ENCODE measurements around the gene SUB1.
"Not testable (repeated sequence)": the region's sequence is repeated elsewhere in the genome, so short reads cannot be mapped to it uniquely, and the experiment has no call there.

Gene SUB1

DNA sequence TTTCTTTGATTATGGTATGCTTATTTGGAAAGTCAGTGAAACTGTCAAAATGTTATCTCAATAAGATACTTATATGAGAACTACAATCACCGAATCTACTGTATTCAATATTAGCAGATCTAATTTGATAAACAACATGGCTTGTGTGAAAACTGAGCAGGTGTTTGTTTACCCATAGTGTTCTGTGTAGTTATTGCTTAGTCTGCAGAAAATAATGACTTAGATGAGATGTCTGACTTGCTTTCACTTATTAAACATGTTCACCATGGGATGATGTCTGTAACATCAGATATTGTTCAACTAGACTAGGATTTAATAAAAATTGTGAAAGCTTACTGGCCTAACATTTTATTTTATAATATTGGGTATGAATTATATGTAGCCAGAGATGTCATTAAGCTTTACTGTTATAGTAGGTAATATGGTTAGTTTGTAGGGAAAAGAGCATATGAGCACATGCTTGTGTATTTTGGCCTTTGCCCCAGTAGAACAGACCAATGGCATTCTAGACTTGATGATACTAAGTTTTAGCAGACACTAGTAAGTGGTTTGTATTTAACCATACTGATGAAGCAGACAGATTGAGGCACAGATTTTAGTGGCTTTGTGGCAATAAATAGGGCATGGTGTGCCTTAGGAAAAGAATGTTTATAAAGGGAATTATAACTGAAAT, 16.4 kb downstream of the SUB1 start:
- no peak for DNase-seq

GRCh38 chr5:32602906-32603305, 17.5 kb downstream of the SUB1 start:
- DNase-seq = no peak

GRCh38 chr5:32604800-32605765, 19.7 kb downstream of the SUB1 start:
- DNase-seq = no peak

DNA sequence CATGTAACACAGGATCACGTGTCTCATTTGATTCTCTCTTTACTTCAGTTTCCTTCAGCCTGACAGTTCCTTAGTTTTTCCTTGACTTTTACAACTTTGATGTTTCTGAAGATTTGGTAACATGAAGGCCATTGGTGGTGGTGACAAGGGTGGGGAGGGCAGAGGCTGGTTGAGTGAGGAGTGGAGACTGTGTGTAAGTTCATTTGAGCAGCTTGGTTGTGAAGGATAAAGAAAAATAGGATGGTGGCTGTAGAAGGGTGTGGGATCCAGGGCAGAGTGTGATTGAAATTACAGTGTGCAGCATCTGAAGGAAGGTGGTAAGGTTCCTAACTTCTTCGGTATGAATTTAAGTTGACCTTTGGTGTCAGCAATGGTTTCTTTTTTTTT, 20.4 kb downstream of the SUB1 start:
- DNase-seq = no peak

DNA sequence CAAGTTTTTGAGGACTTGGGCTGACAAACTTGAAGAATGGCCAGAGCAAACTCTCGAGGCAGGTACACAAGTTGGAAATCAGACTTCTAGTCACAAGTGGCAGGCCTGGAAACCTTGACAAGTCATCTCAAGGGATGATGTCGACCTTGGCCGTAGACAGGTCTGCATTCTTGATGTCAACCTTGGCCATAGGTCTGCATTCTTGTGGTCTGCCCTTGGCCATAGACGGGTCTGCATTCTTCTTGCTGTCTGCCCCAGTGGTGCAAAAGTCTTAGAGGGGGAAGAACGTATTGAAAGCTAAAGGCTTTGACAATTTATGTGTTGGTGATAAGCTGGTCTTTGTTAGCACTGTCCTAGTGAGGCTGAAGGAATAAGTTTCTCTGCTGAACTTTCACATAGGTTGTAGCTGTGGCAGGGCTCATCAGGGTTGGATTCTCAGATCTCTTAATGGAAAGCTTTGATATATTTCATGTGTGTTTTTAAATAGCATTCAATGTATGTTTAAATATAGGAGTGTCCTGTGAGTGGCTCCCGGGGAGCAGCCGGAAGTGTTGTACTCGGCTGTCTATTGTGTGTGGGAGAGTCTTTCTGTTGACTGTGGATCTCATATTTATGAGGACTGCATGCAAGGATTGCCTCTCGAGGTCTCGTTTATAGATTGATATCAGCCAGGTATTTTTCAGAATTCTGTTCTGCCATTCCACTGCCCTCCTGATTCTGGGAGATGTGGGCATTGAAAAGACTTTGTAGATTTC, 27.0 kb downstream of the SUB1 start:
- DNase-seq = no peak

DNA sequence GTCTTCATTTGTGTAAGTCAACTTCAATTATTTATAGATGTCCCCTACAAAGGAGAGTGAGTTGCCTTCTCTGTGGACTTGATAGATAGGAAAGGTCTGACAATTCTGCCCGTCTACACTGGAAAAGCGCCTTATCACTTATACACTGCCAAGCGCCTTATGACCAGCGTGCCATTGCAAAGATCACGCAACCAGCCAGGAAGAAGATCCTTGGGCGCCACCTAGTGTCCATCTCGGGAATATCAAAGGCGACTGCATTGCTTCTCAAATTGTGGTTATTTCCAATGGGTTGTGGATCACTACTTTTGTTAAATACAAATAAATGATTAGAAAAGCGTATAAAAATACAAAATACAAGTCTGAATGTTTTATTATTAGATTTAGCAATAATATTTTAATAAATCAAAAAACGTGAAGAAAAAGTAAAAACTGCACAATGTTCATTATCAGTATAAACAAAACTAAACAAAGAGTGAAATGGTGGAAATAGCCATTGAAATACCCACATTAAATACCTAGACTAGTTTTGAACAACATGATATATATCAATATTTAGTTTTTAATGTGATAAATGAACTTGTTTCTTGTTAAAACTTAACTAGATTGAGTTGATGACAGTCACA, 27.8 kb downstream of the SUB1 start:
- peak; percentile 41 for DNase-seq

- DNase-seq = no peak
These were observed 29.9 kb downstream of the SUB1 start for GRCh38 chr5:32615236-32615635.

DNA sequence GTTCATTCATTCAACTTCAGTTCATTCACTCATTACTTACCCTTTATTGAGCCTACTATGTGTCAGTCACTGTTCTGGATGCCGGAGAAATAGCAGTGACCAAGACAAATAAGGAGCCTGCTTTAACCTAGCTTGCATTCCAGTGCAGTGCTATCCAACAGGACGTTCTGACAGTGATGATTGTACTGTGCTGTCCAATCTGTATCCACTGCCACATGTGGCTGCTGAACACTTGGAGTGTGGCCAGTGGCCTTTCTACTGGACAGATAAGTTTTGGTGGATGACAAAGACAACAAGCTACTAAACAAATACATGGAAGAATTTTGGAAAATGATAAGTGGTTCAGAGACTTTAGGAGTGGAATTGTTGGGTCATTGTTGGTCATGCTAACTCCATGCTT, 33.6 kb downstream of the SUB1 start:
- no peak for DNase-seq

GRCh38 chr5:32621256-32621655, 35.9 kb downstream of the SUB1 start:
- DNase-seq = no peak

DNA sequence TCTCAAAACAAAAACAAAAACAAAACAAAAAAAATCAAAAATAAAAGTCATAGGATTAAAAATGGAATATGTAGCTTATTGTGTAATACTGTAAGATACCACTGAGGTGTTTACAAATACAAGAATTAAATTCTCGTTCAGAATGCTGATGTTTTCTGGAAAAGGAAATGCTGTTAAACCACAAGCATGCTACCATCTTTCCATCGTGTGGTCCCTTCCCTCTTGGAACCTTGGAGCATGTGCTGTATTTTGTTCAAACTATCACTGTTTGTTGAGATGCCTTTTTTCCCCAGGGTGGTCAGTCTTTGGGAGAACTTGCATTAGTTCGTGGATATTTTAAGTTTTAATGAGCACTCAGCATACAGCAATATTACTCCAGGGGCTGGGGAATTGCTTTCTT, 39.7 kb downstream of the SUB1 start:
- no peak for DNase-seq

GRCh38 chr5:32625547-32625946, 40.2 kb downstream of the SUB1 start:
- DNase-seq = no peak

GRCh38 chr5:32627219-32627870, 42.0 kb downstream of the SUB1 start:
- no peak for DNase-seq

DNA sequence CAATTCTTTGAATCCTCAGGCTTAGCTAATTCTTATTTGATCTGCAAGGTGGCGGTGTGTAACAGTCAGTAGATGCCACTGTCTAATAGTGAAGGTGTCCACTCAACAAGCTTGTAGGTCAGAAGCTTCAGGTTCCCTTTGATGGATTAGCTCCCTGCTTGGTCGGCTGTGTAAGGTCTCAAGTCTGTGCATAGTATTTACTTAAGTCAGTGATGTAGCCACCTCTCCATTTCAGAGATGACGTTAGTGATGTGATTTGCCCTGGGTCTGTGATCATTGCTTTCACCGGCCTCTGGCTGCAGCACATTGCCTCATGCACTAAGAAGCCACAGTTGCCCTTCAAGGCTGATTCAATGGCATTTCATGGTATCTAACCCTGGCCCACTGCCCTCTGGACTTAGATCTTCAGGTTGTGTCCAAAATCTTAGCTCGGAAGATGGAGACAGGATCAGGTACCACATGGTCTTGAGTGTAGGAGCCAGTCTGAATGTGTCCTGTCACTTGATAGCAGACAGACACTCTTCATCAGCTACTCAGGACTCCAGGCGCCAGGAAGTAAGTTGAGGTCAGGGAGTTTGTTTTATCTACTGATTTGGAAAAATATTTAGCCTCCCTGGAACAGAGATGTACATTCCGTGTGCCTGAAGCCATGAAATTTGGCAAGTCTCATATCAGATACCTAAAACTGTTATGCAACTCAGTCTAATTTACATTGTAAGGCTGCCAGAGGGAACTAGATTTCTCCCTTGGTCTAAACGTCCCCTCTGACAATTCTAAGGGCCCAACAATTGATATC, 42.9 kb downstream of the SUB1 start:
- no peak for DNase-seq

DNA sequence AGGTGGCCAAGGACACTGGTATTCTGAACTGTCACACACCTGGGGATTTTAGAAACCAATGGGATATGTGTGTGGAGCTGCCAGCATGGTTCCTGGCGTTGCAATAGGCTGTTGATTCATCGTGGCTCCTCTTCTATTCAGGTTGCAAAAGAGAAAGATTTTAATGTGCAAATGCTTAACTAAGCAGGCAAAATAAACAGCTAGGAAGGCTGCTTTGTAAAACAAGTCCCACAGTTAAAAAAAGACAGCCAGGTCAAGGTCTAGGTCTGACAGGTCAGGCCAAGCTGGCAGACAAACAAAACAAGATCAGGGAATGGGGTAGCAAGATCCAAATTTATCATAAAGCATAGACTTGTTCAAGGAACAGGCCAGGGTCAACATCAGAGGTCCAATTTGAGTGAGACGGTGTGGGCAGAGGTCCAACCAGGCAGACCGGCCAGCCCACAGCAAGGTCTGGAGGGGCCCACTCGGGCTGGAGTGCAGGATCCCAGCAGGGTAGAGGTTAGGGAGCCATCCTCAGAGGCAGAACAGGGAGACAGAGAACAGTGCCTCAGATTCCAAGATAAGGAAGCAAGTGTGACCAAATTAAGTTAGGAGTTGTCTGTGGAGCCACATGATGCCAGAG, 45.6 kb downstream of the SUB1 start:
- DNase-seq = no peak

DNA sequence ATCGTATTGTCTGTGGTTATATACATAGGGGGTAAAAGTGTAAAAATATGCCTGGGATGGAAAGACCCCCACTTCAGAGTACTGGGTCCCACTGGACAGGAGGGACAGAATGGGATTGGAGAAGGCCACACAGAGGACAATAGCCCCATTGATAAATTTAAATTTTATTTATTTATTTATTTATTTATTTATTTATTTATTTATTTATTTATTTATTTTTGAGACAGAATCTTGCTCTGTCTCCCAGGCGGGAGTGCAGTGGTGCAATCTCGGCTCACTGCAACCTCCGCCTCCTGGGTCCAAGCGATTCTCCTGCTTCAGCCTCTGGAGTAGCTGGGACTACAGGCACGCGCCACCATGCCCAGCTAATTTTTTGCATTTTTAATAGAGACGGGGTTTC, 47.7 kb downstream of the SUB1 start:
- not testable (repeated sequence) for DNase-seq

GRCh38 chr5:32638309-32638708, 53.0 kb downstream of the SUB1 start:
- DNase-seq = no peak

DNA sequence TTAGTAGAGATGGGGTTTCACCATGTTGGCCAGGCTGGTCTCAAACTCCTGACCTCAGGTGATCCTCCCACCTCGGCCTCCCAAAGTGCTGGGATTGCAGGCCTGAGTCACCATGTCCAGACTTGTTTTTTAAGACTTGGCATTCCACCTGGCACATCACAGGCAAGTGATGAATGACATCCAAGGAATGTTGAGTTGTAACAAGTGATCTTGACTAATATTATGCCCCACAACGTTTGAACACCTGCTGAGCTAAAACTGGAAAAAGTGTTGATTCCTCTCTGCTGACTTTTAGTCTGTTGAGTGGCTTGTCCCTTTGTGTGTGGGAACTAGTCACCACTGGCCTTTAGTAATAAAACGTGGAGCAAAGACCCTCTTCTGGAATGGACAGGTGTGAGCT, 54.6 kb downstream of the SUB1 start:
- DNase-seq = no peak

DNA sequence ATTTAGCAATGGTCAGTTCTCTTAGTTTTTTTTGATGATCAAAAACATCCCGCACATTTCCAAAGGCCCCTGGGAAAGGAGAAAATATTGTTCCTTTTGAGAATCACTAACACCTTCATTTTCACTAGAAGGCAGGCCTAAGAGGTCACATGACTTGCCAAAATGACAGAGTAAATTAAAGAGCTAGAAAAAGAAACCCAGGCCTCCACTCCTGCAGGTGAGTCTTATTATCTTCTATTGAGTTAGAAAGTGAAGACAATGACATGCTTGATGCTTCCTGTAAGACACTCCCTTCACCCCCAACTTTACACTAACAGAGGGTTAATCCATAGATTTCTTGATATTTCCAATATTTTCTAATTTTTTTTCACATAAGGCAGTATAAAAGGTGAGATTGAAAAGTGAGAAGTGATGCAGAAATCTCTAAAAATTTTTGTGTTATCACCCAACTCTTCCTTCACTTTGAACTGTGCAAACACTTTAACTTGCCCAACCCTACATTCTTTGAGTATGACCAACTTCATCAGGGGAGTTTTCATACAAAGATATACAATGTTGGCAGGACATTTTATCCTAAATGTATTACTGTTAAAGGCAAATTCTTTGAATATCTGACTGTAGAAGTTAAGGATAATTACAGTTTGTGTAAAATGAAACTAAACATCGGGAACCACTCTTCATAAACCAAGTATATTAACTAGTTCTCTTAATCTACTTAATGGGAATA, 57.1 kb downstream of the SUB1 start:
- no peak for DNase-seq

DNA sequence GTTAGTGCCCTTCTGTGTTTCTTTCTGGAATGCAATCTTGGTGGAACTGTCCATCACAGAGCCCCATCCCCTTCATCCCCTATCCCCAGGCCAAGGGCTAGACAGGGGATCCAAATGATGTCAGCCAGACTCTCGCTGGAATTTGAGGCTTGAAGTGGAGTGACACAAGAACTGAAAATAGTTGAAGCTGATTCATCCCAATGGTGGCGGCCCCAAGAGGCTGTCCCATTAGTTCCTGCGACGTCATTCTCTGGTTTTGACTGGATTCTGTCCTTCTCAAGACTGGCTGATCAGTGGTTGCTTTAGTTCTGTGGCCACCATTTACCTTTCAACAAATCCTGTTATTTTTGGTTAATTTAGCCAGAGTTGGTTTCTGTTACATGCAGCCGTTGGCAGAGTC, 59.9 kb downstream of the SUB1 start:
- no peak for DNase-seq

All from NCI-H187 treated with DMSO at 0.1 percent for 48 hours (cell line).